ENCODE results near the gene ARHGEF7.

Gene ARHGEF7

GRCh38 chr13:111281751-111282311 lies 166.7 kb downstream of the ARHGEF7 start:
- DNase-seq, result no peak

- no peak for DNase-seq
These were observed 167.3 kb downstream of the ARHGEF7 start for GRCh38 chr13:111282425-111282824.

GRCh38 chr13:111282997-111283396 lies 167.9 kb downstream of the ARHGEF7 start:
- no peak for DNase-seq

- DNase-seq, result no peak
These were observed 168.3 kb downstream of the ARHGEF7 start for GRCh38 chr13:111283457-111283856.

GRCh38 chr13:111283991-111284390 lies 168.9 kb downstream of the ARHGEF7 start:
- DNase-seq, result no peak

- DNase-seq, result no peak
These were observed 169.5 kb downstream of the ARHGEF7 start for GRCh38 chr13:111284565-111284964.

- DNase-seq, result no peak
These were observed 171.1 kb downstream of the ARHGEF7 start for GRCh38 chr13:111286162-111286561.

- DNase-seq, result no peak
These were observed 171.6 kb downstream of the ARHGEF7 start for GRCh38 chr13:111286749-111287148.

GRCh38 chr13:111287201-111287600 lies 172.1 kb downstream of the ARHGEF7 start:
- DNase-seq, result no peak

- no peak for DNase-seq
These were observed 173.2 kb downstream of the ARHGEF7 start for GRCh38 chr13:111288276-111288675.

- no peak for DNase-seq
These were observed 174.1 kb downstream of the ARHGEF7 start for GRCh38 chr13:111289251-111289650.

GRCh38 chr13:111291908-111292307 lies 176.8 kb downstream of the ARHGEF7 start:
- no peak for DNase-seq

GRCh38 chr13:111292710-111293485 lies 177.8 kb downstream of the ARHGEF7 start:
- DNase-seq, result peak; percentile 58

- no peak for DNase-seq
These were observed 180.8 kb downstream of the ARHGEF7 start for GRCh38 chr13:111295886-111296285.

- no peak for DNase-seq
These were observed 181.3 kb downstream of the ARHGEF7 start for GRCh38 chr13:111296417-111296816.

- DNase-seq, result no peak
These were observed 183.3 kb downstream of the ARHGEF7 start for GRCh38 chr13:111298214-111298975.

GRCh38 chr13:111302045-111302726 lies 187.1 kb downstream of the ARHGEF7 start:
- no peak for DNase-seq

- DNase-seq, result no peak
These were observed 188.4 kb downstream of the ARHGEF7 start for GRCh38 chr13:111303559-111303958.

- no peak for DNase-seq
These were observed 189.0 kb downstream of the ARHGEF7 start for GRCh38 chr13:111304041-111304544.

- DNase-seq, result no peak
These were observed 189.6 kb downstream of the ARHGEF7 start for GRCh38 chr13:111304603-111305289.

- no peak for DNase-seq
These were observed 198.0 kb downstream of the ARHGEF7 start for GRCh38 chr13:111312944-111313590.

- DNase-seq, result no peak
These were observed 198.9 kb downstream of the ARHGEF7 start for GRCh38 chr13:111313911-111314425.

All from NCI-H187 treated with DMSO at 0.1 percent for 48 hours (cell line).